Thyroid gland (tissue), 4 donors: ENCODE measurements around the gene IKZF1.

Experiments
- POLR2A ChIP-seq, 2 donors: fragments of 450-650 bp; IDR thresholded peaks; one replicate each; pipeline ENCODE4 v1.6.1; 2017; ENCODE audit warnings: antibody characterized with exemption in 2 of 2, mild to moderate bottlenecking in 2 of 2, moderate library complexity in 1 of 2
- TF ChIP-seq, protein P1 (sequence below), 6 experiments: fragments of 200-600 bp in 3 of 6; fragments of 450-650 bp in 3 of 6; sonication (generic) in 3 of 6; IDR thresholded peaks; one replicate each; pipeline ENCODE4 v1.5.1; 2016 to 2019; ENCODE audit warnings: antibody characterized with exemption in 6 of 6, mild to moderate bottlenecking in 2 of 6, inconsistent platforms in 1 of 6, moderate library complexity in 1 of 6

DNA sequence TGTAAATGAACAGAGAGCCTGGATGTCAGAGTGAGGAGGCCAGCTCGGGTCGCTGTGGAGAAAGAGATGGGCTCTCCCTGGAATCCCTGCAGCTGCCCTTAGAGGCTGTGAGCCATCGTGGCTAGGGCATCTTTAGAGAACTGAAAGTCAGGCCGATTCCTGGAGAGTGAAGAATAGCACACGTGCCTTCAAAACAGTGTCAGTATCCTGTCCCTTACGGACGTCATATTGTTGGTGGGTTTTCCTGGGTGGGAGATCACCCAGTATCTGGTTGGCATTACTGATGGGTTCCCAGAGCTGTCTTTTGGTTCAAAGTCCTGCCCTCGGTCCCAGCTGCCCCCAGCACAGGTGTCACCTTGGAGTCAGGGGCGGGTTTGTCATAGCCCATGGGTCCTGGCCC is 25.3 kb downstream of the IKZF1 start:
- TF ChIP-seq, protein P1, sequence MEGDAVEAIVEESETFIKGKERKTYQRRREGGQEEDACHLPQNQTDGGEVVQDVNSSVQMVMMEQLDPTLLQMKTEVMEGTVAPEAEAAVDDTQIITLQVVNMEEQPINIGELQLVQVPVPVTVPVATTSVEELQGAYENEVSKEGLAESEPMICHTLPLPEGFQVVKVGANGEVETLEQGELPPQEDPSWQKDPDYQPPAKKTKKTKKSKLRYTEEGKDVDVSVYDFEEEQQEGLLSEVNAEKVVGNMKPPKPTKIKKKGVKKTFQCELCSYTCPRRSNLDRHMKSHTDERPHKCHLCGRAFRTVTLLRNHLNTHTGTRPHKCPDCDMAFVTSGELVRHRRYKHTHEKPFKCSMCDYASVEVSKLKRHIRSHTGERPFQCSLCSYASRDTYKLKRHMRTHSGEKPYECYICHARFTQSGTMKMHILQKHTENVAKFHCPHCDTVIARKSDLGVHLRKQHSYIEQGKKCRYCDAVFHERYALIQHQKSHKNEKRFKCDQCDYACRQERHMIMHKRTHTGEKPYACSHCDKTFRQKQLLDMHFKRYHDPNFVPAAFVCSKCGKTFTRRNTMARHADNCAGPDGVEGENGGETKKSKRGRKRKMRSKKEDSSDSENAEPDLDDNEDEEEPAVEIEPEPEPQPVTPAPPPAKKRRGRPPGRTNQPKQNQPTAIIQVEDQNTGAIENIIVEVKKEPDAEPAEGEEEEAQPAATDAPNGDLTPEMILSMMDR (IDR thresholded peaks at IDR 0.05) = no peak
- TF ChIP-seq POLR2A (IDR thresholded peaks at IDR 0.05) = no peak
